Pons (tissue), 1 donor: Measurements from ENCODE around the gene GLO1.

ENCODE experiments used
- DNase-seq: peaks from one replicate; pipeline ENCODE4 v3.0.0-alpha.2; 2016; ENCODE audit warnings: low spot score

The GLO1 gene

DNA sequence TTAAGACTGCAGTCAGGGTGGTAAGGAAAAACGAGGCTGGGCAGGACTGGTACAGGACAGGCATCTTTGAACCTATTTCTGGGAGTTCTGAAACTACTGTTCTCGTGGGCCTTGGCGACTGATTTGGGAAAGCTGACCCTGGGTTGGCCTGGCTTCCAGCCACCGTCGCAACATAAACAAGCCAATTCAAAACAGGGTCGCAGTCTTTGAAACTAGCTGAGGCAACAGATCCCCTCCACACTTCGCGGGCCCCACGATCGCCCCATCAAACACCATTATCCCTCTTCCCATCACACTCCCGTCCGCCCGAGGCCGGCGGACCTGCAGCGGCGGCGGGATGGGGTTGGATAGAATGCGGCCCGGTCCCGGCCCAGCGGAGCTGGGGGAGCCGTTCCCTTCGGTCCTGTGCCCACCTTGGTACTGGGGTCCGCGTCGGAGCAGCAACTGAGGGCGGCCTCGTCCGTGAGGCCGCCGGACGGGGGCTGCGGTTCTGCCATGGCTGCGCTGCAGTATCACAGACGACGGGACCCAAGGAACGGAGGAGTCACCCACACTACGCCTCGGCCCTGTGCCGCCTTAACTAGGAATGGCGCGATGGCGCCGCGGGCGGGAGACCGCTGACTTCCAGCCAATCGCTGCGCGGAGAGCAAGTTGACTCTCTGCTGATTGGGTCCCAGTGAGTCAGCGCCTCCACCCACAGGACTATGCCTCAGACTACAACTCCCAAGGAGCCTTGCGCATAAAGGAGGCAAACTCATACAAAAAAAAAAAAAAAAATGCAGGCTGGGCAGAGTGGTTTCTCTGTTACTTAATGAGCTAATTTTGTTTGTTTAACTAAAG lies at the start of gene GLO1:
Gene GLO1, minus strand, starts transcription at position 588 of the 840 bp plus-strand sequence. Its CDS starts 91 bp downstream, at position 497.
- DNase-seq, result peak; percentile 99

DNA sequence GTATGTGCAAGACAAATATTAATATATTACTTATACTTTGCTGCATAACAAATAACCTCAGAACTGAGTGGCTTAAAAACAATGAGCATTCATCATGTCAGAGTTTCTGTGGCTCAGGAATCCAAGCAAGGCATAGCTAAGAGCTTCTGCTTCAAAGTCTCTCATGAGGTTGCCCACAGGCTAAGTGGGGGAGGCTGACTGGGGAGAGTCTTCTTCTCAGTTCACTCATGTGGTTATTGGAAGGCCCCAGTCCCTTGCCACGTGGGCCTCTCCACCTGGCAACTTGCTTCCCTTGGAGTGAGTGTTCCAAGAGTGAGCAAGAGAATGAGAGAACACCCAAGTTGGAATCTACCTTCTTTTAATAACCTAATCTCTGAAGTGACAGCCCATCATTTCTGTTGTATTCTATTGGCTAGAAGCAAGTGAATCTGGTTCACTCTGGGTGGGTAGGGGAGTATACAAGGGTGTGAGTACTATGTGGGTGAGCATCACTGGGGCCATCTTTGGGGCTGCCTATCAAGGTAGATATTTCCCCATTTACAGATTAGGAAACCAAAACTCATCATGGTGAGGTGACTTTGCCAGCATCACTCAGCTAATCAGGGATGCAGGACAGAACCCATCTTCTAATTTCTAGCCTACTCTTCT lies 48.1 kb upstream of the GLO1 start:
- no peak for DNase-seq

DNA sequence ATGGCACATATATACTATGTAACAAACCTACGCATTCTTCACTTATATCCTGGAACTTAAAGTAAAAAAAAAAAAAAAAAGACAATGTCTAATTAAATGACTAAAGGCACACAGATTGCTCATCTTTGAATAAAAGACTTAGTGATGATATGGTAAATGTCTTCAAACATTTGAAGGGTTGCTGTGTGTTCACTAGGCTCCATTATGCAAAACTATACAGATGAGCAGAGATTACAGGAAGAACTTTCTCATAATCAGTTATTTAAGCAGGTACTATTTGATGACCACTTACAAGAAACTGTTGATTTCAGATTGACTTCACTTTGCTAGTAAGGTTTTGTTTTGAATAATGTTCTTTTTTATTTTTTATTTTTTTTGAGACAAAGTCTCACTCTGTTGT lies 46.5 kb upstream of the GLO1 start:
- DNase-seq, result no peak

DNA sequence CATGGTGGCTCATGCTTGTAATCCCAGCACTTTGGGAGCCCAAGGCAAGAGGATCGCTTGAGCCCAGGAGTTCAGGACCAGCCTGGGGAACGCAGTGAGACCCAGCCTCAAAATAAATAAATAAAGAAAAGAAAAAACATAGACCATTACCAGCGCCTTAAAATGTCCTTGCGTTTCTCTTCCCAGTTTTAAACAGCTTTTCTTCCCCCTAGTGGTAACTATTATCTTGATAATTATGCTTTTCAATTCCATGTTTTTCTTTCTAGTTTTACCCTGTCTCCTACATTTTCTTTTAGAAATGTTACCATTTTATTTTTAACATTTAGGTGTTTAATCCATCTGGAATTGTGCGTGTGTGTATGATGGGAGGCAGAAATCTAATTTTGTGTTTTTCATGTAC lies 36.6 kb upstream of the GLO1 start:
- no peak for DNase-seq

DNA sequence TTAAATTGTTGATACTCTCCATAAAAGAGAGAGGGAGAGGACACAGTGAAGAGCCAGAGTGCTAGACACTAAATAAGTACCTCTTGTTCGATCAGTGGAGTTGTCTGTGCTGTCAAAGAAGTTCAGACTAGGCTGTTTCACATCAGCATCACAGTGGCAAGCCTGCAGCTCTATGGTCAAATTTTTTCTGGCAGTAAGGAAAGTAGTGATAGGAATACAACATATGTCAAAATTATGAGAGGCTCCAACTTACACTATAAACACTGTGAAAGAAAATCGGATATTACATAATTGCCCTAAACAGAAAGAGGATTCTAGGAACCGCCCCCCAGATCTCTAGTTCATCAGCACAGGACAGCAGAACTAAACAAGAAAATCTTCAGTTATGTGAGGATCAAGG lies 35.3 kb upstream of the GLO1 start:
- DNase-seq, result no peak

DNA sequence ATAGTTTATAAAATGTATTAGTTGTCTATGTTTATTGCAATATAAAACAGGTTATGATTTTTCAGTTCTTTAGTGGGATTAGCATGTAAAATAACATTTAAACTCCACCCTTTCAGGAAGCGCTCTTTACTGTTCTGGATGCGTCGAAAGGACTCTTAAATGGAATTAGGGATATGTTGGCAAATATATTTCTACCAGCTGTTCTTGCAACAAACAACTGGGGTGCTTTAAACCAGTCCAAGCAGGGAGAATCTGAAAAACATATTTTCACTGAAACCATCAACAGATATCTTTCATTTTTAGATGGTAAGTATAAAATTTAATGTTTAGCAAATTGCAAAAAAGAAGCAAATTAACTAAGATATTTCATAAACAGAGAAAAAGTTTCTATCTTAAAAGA lies 34.0 kb upstream of the GLO1 start:
- no peak for DNase-seq

DNA sequence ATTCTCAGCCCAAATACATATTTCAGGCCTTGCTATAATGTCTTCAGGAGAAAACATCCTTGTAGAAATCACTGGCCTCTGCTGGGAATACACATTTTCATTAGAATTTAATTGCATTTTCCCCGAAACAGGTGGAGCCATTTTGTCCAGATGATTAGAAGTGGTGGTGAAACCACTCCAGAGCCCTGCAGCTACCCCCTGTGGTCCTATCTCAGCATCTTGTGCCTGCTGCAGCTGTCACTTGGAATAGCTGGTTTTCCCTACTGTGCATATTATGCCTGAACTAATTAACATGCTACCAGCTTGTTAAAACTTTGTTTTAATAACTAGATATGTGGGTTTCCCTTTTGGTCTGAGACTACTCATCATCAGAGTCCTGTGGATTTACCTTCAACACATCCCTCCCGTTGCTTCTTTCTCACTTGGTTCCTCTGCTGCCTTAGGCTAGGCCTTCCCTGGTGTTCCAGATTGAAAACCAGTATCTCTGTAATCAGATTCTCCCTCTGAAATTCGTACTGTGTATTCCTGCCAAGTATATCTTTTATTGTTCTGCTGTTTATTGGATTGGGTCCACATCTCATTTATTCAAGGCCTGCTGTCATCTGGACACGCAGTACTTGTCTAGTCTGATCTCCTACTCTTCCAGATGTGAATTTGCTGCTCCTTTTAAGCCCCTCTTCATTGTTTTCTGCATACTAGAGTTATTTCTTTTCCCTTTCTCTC lies 27.4 kb upstream of the GLO1 start:
- no peak for DNase-seq

DNA sequence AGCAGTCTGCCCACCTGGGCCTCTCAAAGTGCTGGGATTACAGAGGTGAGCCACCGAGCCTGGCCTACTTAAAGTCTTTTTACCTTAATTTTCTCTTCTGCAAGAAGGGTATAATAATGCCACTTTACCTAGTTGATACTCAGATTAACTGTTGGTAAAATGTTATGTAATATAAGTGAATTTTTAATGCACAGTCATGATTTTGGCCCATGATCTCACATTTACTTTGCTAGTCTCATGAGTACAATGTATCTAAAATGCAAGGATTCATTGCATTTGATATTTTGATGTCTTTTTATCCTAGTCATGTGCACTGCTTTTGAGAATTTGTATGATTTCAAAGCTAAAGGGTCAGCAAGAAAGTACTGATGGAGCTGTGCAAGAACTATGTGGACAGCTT lies 25.3 kb upstream of the GLO1 start:
- no peak for DNase-seq

DNA sequence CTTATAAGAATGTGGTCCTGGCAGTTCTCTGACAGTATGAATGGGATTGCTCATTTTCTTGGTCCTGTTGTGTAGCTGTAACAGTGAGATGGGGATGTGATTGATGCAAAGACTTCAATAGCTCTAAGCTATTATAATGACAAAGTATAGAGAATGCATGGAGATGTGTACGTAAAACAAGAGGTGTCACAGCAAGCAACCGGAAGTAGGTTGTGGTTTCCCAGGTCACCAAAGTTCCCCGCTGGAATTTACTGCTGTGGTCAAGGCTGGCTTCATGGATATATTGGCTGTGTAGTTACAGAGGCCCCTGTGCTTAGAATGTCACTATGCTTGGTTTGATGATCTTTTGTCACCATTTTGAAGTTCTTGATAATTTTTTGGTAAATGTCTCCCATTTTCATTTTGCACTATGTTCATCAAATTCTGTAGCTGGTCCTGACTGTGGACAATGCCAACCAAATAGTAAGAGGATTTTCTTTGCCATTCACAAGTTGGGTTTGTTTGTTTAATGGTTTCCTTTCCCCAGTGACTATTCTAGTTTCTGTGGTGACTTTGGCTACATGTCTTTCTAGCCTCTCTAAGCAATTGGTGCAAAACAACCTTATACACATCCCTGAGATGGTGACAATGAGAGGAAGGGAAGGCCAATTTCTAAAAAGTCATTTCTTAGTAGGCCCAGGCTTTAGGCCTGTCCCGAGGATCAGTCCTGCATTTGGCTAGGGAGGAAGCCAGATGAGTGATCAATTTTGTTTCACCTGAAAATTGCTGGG lies 22.7 kb upstream of the GLO1 start:
- no peak for DNase-seq

DNA sequence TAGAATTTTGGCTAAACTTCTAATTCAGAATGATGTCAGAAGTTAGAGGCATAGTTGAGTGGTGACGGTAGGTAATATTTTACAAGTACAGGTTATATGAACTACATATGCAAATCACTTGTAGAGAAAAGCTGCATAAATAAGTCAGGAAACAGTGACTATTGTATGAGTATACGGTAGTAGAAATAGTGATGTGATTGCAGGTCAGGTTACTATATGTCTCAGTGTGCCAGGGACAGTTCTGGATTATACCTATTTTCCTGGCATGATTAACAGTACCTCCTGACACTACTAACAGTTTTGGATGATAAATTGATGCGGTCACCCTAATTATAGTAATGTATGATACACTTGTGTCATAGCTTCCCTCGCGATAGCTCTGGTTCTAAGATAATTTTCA lies 21.4 kb upstream of the GLO1 start:
- DNase-seq, result no peak

DNA sequence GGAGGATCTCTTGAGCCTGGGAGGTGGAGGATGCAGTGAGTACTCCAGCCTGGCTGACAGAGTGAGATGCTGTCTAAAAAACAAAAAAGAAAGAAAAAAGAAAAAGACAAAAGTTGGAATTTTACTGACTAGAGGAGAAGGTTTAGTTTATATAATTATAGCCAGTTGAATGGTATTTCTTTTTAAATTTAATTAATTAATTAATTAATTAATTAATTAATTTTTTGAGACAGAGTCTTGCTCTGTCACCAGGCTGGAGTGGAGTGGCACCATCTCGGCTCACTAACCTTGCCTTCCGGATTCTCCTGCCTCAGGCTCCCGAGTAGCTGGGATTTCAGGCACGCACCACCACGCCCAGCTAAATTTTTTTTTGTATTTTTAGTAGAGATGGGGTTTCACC lies 20.8 kb upstream of the GLO1 start:
- no peak for DNase-seq

DNA sequence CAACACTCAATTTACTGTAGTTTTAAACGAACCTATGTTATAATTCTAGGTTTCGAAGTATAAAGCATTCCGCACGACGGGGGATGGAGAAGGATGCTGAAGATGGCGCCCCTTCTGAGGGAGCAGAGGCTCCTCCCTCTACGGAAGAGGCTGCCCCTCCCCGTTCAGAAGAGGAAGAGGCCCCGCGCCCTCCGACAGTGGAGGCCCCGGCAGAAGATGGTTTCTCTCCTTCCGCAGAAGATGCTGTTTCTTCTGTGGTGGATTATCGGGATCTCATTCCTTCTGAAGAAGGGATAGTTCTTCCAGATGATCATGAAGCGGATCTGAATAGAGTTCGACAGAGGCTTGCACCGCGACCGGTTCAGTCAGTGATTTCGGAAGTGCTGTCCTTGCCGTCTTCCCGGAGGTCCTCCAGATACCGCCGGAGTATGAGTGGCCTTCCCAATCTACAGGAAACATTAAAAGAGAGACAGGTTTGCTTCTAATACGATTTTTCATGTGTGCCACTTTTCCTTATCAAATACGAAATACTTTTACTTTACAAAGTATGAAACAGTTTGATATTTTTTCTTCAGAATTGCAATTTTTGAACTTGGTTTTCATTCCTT lies 19.9 kb upstream of the GLO1 start:
- no peak for DNase-seq

DNA sequence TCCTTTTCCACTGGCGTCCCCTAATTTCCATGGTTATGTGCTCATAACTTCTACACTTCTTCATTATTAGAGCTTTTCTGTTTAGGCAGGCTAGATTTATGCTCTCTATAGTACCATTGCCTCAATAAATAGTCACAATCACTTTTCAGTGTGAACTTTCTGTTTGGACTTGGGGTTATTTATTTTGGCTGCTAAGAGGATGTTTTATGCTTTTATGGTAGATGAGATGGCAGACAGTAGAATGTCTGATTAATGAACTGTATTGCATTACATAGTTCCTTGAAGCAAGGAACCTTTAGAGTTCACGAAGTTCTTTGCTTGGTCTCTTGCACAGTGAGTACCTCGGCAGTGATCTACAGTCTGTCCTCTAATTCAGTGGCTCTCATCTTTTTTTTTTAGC lies 19.1 kb upstream of the GLO1 start:
- no peak for DNase-seq

DNA sequence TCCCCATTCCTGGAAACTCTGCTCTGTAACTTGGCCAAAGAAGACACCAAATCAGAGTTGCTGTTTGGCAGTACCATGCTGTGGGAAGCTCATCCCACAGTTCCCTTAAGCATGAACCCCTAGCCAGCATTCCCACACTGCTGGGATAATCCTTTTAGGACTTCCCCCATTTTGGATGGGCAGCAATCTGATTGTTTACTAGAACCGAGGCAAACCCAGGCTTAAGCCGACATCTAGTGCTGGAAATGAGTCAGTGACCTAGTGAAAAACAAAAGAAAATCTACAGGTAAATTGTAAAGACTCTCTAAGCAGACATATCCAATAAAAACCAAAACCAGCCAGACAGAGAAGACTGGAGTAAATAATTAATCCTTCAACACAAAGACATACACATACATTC lies 17.4 kb upstream of the GLO1 start:
- no peak for DNase-seq

DNA sequence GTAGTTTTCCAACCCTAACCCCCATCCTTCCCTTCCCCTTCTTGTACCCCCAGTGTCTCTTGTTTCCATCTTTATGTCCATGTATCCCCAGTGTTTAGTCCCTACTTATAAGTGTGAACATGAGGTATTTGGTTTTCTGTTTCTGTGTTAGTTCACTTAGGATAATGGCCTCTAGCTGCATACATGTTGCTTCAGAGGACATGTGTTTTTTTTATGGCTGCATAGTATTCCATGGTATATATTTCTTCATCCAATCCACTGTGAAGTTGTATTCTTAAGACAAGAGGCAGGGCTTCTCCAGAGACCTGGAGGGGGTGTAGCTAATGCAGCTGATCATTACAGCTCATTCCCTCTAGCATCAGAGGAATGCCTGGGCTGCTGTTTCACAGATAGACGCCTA lies 16.4 kb upstream of the GLO1 start:
- DNase-seq, result no peak

DNA sequence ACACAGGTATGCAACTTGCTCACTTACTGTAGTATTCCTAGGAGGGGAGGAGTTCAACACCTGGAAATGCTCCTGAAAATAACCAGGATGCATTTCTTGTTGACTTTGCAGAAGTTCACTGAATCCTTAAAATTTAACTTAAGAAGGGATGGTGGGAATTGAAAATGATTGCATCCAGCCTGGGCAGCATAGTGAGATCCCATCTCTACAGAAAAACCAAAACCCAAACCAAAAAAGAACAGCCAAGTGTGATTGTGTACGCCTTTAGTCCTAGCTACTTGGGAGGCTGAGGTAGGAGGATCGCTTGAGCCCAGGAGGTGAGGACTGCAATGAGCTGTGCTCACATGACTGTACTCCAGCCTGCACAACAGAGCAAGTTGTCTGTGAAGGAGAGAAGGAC lies 13.9 kb upstream of the GLO1 start:
- no peak for DNase-seq

DNA sequence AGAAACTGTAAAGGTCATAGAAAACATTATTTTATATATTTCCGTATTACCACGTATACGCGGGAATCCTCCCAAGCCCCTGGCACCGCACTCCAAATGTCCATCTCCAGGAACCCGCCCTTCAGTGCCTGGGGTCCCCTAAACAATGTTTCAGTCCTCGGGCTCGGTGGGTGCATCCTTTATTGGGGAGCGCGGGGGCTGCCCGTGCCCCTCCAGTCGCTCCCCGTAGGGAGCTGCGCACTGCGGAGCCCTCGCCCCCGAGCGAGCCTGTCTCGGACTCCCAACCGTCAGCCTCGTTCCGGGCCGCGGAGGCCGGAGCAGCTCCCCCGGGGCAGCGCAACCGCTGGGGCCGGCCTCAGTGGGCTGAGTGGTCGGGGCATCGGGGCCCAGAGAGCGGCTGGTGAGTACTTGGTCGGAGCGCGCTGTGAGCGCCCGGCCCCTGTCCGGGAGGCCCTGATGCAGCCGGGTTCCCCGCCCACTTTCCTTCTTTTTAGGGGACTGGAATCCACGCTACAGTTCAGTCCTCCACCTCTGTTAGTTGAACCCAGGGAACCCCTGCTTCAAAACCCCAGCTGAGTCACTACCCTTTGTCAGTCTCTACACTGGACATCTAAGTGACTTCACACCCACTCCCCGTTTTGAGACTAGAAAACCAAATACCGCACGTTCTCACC lies 12.2 kb upstream of the GLO1 start, which contains the start of gene DNAH8:
Gene DNAH8, plus strand, starts transcription at position 296 of the 674 bp plus-strand sequence. CDS start 7,499 bp downstream, outside the sequence.
- no peak for DNase-seq

DNA sequence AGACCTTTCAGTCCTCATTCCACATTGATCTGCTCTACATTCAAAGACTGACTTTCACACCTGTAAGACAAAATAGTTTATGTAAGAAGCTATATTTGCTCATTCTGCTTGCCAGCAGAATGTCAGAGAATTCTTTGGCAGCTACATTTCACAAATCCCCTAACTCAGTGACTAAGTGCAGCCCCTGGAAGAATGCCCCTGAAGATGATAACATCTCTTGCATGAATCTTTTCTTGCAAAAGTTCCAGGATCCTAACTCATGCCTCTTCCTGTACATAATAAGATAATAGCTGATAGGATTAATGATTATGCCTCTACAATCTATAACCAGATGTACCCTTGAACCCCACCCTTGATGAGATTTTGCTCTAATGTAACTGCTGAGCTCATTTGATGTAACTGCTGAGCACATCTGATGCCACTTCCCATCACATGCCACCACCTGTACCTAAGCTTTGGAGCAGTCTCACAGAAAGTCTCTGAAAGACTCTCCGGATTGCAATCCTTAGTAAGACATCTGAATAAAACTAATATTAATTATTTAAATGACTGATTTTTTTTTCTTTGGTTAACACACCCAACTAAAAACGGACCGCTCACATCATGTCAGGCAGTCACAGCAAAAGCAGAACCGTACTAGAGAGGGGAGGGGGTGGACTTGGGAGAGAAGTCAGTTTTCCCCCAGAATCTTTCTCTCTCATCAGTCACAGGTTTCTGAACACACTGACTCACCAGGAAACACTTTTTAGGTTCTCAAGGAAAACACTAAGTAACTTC lies 11.5 kb upstream of the GLO1 start:
- no peak for DNase-seq

DNA sequence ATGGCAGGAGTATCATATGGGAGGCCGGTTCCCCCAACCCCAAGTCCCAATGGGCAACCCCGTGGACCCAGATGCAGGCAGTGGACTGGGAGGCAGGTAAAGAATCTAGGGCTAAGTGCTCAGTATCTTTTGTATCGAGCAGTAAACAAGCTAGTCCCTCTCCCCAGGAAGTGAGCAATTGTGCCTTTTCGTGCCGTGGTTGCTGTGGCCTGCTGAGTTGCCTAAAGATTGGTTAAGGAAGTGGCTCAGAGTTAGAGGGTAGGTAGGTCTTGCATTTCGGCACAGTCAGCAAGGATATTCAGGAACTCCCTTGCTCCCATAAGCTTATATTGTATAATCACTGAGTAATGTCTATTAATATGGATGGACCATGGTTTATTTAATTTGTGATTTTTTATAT lies 10.9 kb upstream of the GLO1 start:
- no peak for DNase-seq

DNA sequence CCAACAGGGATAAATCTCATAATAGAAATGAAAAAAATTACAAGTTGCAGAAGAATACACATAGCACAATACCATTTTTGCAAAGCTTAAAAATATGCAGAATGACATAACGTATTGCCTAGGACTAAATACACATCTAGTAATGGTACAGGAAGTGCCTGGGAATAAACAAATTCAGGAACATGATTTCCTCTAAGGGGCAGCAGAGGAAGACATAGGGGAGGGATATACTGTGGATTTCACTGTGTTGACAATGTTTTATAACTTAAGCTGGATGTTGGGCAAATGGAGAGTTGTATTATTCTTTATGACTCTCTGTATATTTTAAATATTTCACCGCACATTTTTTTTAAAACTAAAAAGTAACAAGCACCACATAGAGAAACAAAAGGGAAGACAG lies 5.6 kb upstream of the GLO1 start:
- no peak for DNase-seq
